H9 (cell line): Measurements from ENCODE around the gene KCNMA1. TPM values are rescaled to one million over a fixed set of nuclear protein-coding genes. Genes with fewer than 3 reads are reported as not detected.

Experiments used
- DNase-seq: peaks from one replicate; pipeline ENCODE4 v3.0.0-alpha.2; 2017
- H2AFZ ChIP-seq: one replicate; pipeline ENCODE4 v1.6.1; 2013; ENCODE audit warnings: mild to moderate bottlenecking, low read length, control low read depth, moderate library complexity
- H2AK5ac ChIP-seq: 2 replicates; pipeline ENCODE4 v1.6.1; 2013; ENCODE audit warnings: low read length, control low read depth, mixed read lengths; ENCODE audit not compliant: insufficient read length
- H2BK120ac ChIP-seq: one replicate; pipeline ENCODE4 v1.6.1; 2013; ENCODE audit warnings: low read depth, mild to moderate bottlenecking, low read length, control low read depth, inconsistent platforms; ENCODE audit not compliant: poor library complexity, severe bottlenecking
- H2BK12ac ChIP-seq: 2 replicates; pipeline ENCODE4 v1.6.1; 2013; ENCODE audit warnings: low read length, control low read depth, mixed read lengths, low read depth; ENCODE audit not compliant: insufficient read length
- H2BK15ac ChIP-seq: 2 replicates; pipeline ENCODE4 v1.6.1; 2013; ENCODE audit warnings: low read depth, low read length, control low read depth
- H2BK20ac ChIP-seq: one replicate; pipeline ENCODE4 v1.6.1; 2013; ENCODE audit warnings: low read depth, mild to moderate bottlenecking, low read length, control low read depth, inconsistent platforms; ENCODE audit not compliant: poor library complexity, severe bottlenecking
- H2BK5ac ChIP-seq: 2 replicates; pipeline ENCODE4 v1.6.1; 2013; ENCODE audit warnings: low read length, control low read depth, mixed read lengths; ENCODE audit not compliant: insufficient read length
- H3K14ac ChIP-seq: 2 replicates; pipeline ENCODE4 v1.6.1; 2013; ENCODE audit warnings: low read length, control low read depth; ENCODE audit not compliant: insufficient read depth
- H3K18ac ChIP-seq: 2 replicates; pipeline ENCODE4 v1.6.1; 2013; ENCODE audit warnings: low read depth, mild to moderate bottlenecking, mixed read lengths, low read length, control low read depth; ENCODE audit not compliant: insufficient read length
- H3K23ac ChIP-seq: 2 replicates; pipeline ENCODE4 v1.6.1; 2013; ENCODE audit warnings: low read length, control low read depth, mixed read lengths, low read depth; ENCODE audit not compliant: insufficient read length
- H3K23me2 ChIP-seq: 2 replicates; pipeline ENCODE4 v1.6.1; 2013; ENCODE audit warnings: low read depth, mild to moderate bottlenecking, mixed read lengths, low read length, control low read depth; ENCODE audit not compliant: insufficient read length, poor library complexity, severe bottlenecking
- H3K27ac ChIP-seq: 2 replicates; pipeline ENCODE4 v1.5.1; 2013; ENCODE audit warnings: low read length, control low read depth, mixed read lengths, low read depth; ENCODE audit not compliant: insufficient read length
- H3K27me3 ChIP-seq: 2 replicates; pipeline ENCODE4 v1.6.1; 2013; ENCODE audit warnings: low read length, control low read depth, inconsistent platforms; ENCODE audit not compliant: insufficient read depth
- H3K4ac ChIP-seq: 2 replicates; pipeline ENCODE4 v1.6.1; 2013; ENCODE audit warnings: low read depth, mild to moderate bottlenecking, control low read depth, inconsistent platforms, low read length, moderate library complexity
- H3K4me1 ChIP-seq: 2 replicates; pipeline ENCODE4 v1.6.1; 2013; ENCODE audit warnings: low read length, control low read depth, inconsistent platforms; ENCODE audit not compliant: insufficient read depth
- H3K4me2 ChIP-seq: 2 replicates; pipeline ENCODE4 v1.6.1; 2013; ENCODE audit warnings: low read length, control low read depth, mixed read lengths; ENCODE audit not compliant: insufficient read length, insufficient read depth
- H3K56ac ChIP-seq: 2 replicates; pipeline ENCODE4 v1.6.1; 2013; ENCODE audit warnings: low read depth, mild to moderate bottlenecking, mixed read lengths, low read length, control low read depth; ENCODE audit not compliant: insufficient read length
- H3K79me1 ChIP-seq: 2 replicates; pipeline ENCODE4 v1.6.1; 2013; ENCODE audit warnings: low read depth, mild to moderate bottlenecking, moderate library complexity, low read length, control low read depth, inconsistent platforms; ENCODE audit not compliant: insufficient read depth, poor library complexity, severe bottlenecking
- H3K79me2 ChIP-seq: 2 replicates; pipeline ENCODE4 v1.6.1; 2013; ENCODE audit warnings: low read length, control low read depth, inconsistent platforms; ENCODE audit not compliant: insufficient read depth
- H3K9ac ChIP-seq: 2 replicates; pipeline ENCODE4 v1.6.1; 2013; ENCODE audit warnings: low read length, control low read depth, mixed read lengths; ENCODE audit not compliant: insufficient read length; ENCODE audit errors: extremely low read depth
- H3K9me3 ChIP-seq: one replicate; pipeline ENCODE4 v1.6.1; 2013; ENCODE audit warnings: low read depth, low read length, inconsistent platforms; ENCODE audit not compliant: control insufficient read depth
- H3T11ph ChIP-seq: one replicate; pipeline ENCODE4 v1.6.1; 2013; ENCODE audit warnings: mild to moderate bottlenecking, low read length, control low read depth, inconsistent platforms
- H4K20me1 ChIP-seq: one replicate; pipeline ENCODE4 v1.6.1; 2013; ENCODE audit not compliant: control insufficient read depth, insufficient read length, insufficient read depth
- H4K5ac ChIP-seq: 2 replicates; pipeline ENCODE4 v1.6.1; 2013; ENCODE audit warnings: low read depth, mild to moderate bottlenecking, mixed read lengths, low read length, control low read depth; ENCODE audit not compliant: insufficient read length
- H4K8ac ChIP-seq: replicated peaks from 2 replicates; pipeline ENCODE4 v1.6.1; 2013; ENCODE audit warnings: low read length, control low read depth, mixed read lengths, low read depth; ENCODE audit not compliant: insufficient read length
- H4K91ac ChIP-seq: 2 replicates; pipeline ENCODE4 v1.6.1; 2013; ENCODE audit warnings: low read depth, mild to moderate bottlenecking, moderate library complexity, mixed read lengths, low read length, control low read depth; ENCODE audit not compliant: insufficient read length
- H3K27ac Mint-ChIP-seq, 3 experiments: 2 replicates in 2 of 3; 3 replicates in 1 of 3; pipeline ENCODE4 v1.8.0; 2020 to 2021; ENCODE audit warnings: mixed read lengths in 3 of 3, mild to moderate bottlenecking in 1 of 3, moderate library complexity in 1 of 3
- H3K27me3 Mint-ChIP-seq: 2 replicates; pipeline ENCODE4 v1.8.0; 2021; ENCODE audit warnings: low read depth, mild to moderate bottlenecking, moderate library complexity, mixed read lengths
- H3K36me3 Mint-ChIP-seq, 3 experiments: 2 replicates in 2 of 3; 3 replicates in 1 of 3; pipeline ENCODE4 v1.8.0; 2020 to 2021; ENCODE audit warnings: low read depth in 3 of 3, mixed read lengths in 3 of 3; ENCODE audit not compliant: insufficient read depth in 1 of 3
- H3K4me1 Mint-ChIP-seq, 2 experiments: 2 replicates each; pipeline ENCODE4 v1.8.0; 2020; ENCODE audit warnings: mixed read lengths in 2 of 2
- H3K4me3 Mint-ChIP-seq, 2 experiments: 2 replicates in 1 of 2; 3 replicates in 1 of 2; pipeline ENCODE4 v1.8.0; 2020 to 2021; ENCODE audit warnings: mild to moderate bottlenecking in 2 of 2, mixed read lengths in 2 of 2, moderate library complexity in 1 of 2
- H3K9me3 Mint-ChIP-seq, 2 experiments: 2 replicates in 1 of 2; 3 replicates in 1 of 2; pipeline ENCODE4 v1.8.0; 2020; ENCODE audit warnings: mild to moderate bottlenecking in 2 of 2, mixed read lengths in 2 of 2, moderate library complexity in 1 of 2
- WGBS: extraction: QIAGEN DNeasy Blood & Tissue Kit; methylation state at CpG from one replicate; pipeline ENCODE4 v1.1.7; 2013; ENCODE audit warnings: missing lambda C conversion rate, low lambda C conversion rate, mixed read lengths; ENCODE audit not compliant: insufficient read length; ENCODE audit errors: extremely low coverage; 5-methylcytosine and 5-hydroxymethylcytosine counted together
- total RNA-seq: library from RNA; stranded (reverse); gene quantifications from 2 replicates; pipeline ENCODE4 v1.2.1, GENCODE V29; 2021
- TF ChIP-seq, protein P1 (sequence below): fragments of 200-600 bp; sonication (generic); conservative IDR thresholded peaks from 3 replicates; pipeline ENCODE4 v1.8.0; 2021; ENCODE audit warnings: antibody characterized with exemption, mild to moderate bottlenecking

The KCNMA1 gene
- total RNA-seq, 1 experiment from 2014 or later = 2.0 TPM

DNA sequence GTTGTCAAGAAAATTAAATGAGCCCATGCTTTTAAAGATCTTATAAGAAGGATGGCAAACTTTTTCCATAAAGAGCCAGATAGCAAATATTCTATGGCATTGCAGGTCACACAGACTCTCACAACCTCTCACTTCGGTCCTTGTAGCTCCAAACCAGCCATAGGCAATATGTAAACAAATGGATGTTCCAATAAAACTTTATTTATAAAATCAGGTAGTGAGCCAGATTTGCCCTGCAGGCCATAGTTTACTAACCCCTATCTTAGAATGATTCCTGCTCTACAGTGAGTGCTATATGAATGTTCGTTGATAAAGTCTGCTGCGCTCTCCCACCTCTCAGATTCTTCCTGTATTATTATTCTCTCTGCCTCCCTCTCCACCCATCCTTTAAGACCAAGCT lies 177.7 kb downstream of the KCNMA1 start:
- Histone ChIP-seq H3K56ac (no peak overlapping the region), H2BK15ac (no peak overlapping the region), H3K23ac (no peak overlapping the region), H4K20me1 (no peaks in the 10 kb centered on the region), H3K79me2 (no peaks in the 10 kb centered on the region), H3K4me2 (no peak overlapping the region), H3K9me3 (no peaks in the 10 kb centered on the region), H3K9ac (no peak overlapping the region), H3K14ac (no peak overlapping the region), H4K91ac (no peak overlapping the region), H3K79me1 (no peaks in the 10 kb centered on the region), H2BK12ac (no peak overlapping the region), H3K4ac (no peak overlapping the region), H2BK120ac (no peak overlapping the region), H2AK5ac (no peak overlapping the region), H2BK5ac (no peak overlapping the region), H3K4me1 (peaks cover 3% of the 10 kb centered on the region; the same call in 1 of the 2 replicates), H2BK20ac (no peak overlapping the region), H4K8ac (no peak overlapping the region), H2AFZ (no peak overlapping the region), H3K27me3 (no peaks in the 10 kb centered on the region), H3T11ph (no peak overlapping the region), H3K27ac (no peak overlapping the region), H4K5ac (no peak overlapping the region), H3K23me2 (no peaks in the 10 kb centered on the region), H3K18ac (no peak overlapping the region)
- no peaks in the 10 kb centered on the region; a peak in 1 of 7 replicates for H3K36me3 Mint-ChIP-seq
- DNase-seq = no peak
- TF ChIP-seq, protein P1, sequence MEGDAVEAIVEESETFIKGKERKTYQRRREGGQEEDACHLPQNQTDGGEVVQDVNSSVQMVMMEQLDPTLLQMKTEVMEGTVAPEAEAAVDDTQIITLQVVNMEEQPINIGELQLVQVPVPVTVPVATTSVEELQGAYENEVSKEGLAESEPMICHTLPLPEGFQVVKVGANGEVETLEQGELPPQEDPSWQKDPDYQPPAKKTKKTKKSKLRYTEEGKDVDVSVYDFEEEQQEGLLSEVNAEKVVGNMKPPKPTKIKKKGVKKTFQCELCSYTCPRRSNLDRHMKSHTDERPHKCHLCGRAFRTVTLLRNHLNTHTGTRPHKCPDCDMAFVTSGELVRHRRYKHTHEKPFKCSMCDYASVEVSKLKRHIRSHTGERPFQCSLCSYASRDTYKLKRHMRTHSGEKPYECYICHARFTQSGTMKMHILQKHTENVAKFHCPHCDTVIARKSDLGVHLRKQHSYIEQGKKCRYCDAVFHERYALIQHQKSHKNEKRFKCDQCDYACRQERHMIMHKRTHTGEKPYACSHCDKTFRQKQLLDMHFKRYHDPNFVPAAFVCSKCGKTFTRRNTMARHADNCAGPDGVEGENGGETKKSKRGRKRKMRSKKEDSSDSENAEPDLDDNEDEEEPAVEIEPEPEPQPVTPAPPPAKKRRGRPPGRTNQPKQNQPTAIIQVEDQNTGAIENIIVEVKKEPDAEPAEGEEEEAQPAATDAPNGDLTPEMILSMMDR = no peak
- H3K9me3 Mint-ChIP-seq = no peaks in the 10 kb centered on the region
- H3K27ac Mint-ChIP-seq = no peak overlapping the region
- no peak overlapping the region for H3K4me3 Mint-ChIP-seq
- no peaks in the 10 kb centered on the region; the same call in none of the 2 replicates for H3K27me3 Mint-ChIP-seq
- no CpG with 5 or more reads among the region's 3 CpGs for WGBS
- peaks cover 8 to 15% of the 10 kb centered on the region in 2 experiments for H3K4me1 Mint-ChIP-seq
